Spleen (tissue), 7 donors: Measurements from ENCODE around the gene DDX24.

Experiments
- CTCF ChIP-seq, 11 experiments: fragments of 200-600 bp in 7 of 11; fragments of 450-650 bp in 4 of 11; sonication (generic) in 4 of 11; IDR thresholded peaks in 8 of 11; conservative IDR thresholded peaks in 3 of 11; 1 replicate in 7 of 11; 2 replicates in 4 of 11; pipeline versions ENCODE4 v1.4.0 to v1.8.0; 2016 to 2021; ENCODE audit warnings: antibody characterized with exemption in 11 of 11, inconsistent platforms in 4 of 11, mild to moderate bottlenecking in 1 of 11
- POLR2A ChIP-seq, 3 donors: fragments of 450-650 bp; IDR thresholded peaks; one replicate each; pipeline ENCODE4 v1.5.1; 2017; ENCODE audit warnings: antibody characterized with exemption in 3 of 3, mild to moderate bottlenecking in 1 of 3
- donor health status: DM: no; HTN: no; CAD: no; lungs with moderate emphysema.
- donor health status: DM: no; HTN: no; CAD: no.
- donor health status: DM: no; HTN: no; CAD: no.

GRCh38 chr14:94043111-94043755 lies 37.8 kb downstream of the DDX24 start:
- TF ChIP-seq CTCF (IDR thresholded peaks at IDR 0.05 in 8 of 11, conservative IDR thresholded peaks at IDR 0.05 in 3 of 11) (no peak), POLR2A (IDR thresholded peaks at IDR 0.05) (no peak)
